Endothelial cell of umbilical vein (primary cell): ENCODE measurements around the gene COL1A1. TPM values are rescaled to one million over a fixed set of nuclear protein-coding genes. Genes with fewer than 3 reads are reported as not detected.

Experiments
- BruUV-seq: library from RNA; stranded (reverse); fragments of 400-500 nt; replicated peaks from 2 replicates; lab custom pipeline; 2021; lab: Mats Ljungman, UMichigan
- CTCF ChIA-PET: fragments of 300-600, 350-600 bp; sonication (Branson Sonifier 250); formaldehyde crosslinking; loops from one replicate; lab custom pipeline; 2021; ENCODE audit warnings: antibody characterized with exemption, inconsistent platforms; lab: Charles Lee
- POLR2A ChIA-PET: fragments of 300-600, 350-600 bp; sonication (Branson Sonifier 250); formaldehyde crosslinking; loops from one replicate; lab custom pipeline; 2021; ENCODE audit warnings: antibody characterized with exemption, inconsistent platforms; lab: Charles Lee
- DNase-seq: peaks from one replicate; pipeline ENCODE4 v3.0.0-alpha.2; 2011; ENCODE audit warnings: low read depth, low spot score
- FAIRE-seq: peaks from 2 replicates; lab custom pipeline; 2011; peaks lifted over from hg19 to GRCh38; lab: Jason Lieb, UNC
- H2AFZ ChIP-seq: 2 replicates; pipeline ENCODE4 v1.6.0; 2012; ENCODE audit warnings: low read depth, low read length, control low read depth, inconsistent platforms
- H3K27ac ChIP-seq: 2 replicates; pipeline ENCODE4 v1.5.1; 2011; ENCODE audit warnings: low read depth, mild to moderate bottlenecking, control low read depth, low read length, moderate library complexity; ENCODE audit not compliant: insufficient read depth
- H3K27me3 ChIP-seq, 2 experiments: 2 replicates each; pipeline versions ENCODE4 v1.6.0 to v1.6.1; 2011; ENCODE audit warnings: low read length in 2 of 2, mixed read lengths in 1 of 2; ENCODE audit not compliant: control insufficient read depth in 2 of 2, insufficient read depth in 2 of 2
- H3K36me3 ChIP-seq, 2 experiments: 2 replicates in 1 of 2; 3 replicates in 1 of 2; pipeline ENCODE4 v1.5.1; 2011; ENCODE audit warnings: low read length in 2 of 2, mild to moderate bottlenecking in 1 of 2, moderate library complexity in 1 of 2; ENCODE audit not compliant: control insufficient read depth in 2 of 2, insufficient read depth in 2 of 2; ENCODE audit errors: extremely low read depth in 1 of 2
- H3K4me1 ChIP-seq: 3 replicates; pipeline ENCODE4 v1.5.1; 2011; ENCODE audit warnings: mild to moderate bottlenecking, low read length; ENCODE audit not compliant: control insufficient read depth, insufficient read depth; ENCODE audit errors: extremely low read depth
- H3K4me2 ChIP-seq: 2 replicates; pipeline ENCODE4 v1.6.1; 2011; ENCODE audit warnings: low read length, control low read depth, mixed read lengths; ENCODE audit not compliant: insufficient read depth
- H3K4me3 ChIP-seq, 3 experiments: fragments of 200-600 bp in 1 of 3; sonication (generic), shearing (Covaris generic) in 1 of 3; replicated peaks in 1 of 3; 2 replicates each; pipeline ENCODE4 v1.5.1; 2011 to 2016; ENCODE audit warnings: control low read depth in 3 of 3, low read length in 3 of 3, mild to moderate bottlenecking in 2 of 3, inconsistent platforms in 1 of 3, low read depth in 1 of 3, moderate library complexity in 1 of 3; ENCODE audit not compliant: insufficient read depth in 1 of 3
- H3K79me2 ChIP-seq: 2 replicates; pipeline ENCODE4 v1.6.0; 2012; ENCODE audit warnings: low read length, inconsistent platforms; ENCODE audit not compliant: control insufficient read depth, insufficient read depth
- H3K9ac ChIP-seq: replicated peaks from 2 replicates; pipeline ENCODE3; 2011; ENCODE audit warnings: low read length, control low read depth; ENCODE audit not compliant: insufficient read depth; ENCODE audit errors: extremely low read depth
- H3K9me1 ChIP-seq: replicated peaks from 3 replicates; pipeline ENCODE4 v1.6.0; 2011; ENCODE audit warnings: mild to moderate bottlenecking, low read length; ENCODE audit not compliant: control insufficient read depth, insufficient read depth; ENCODE audit errors: extremely low read depth
- H3K9me3 ChIP-seq: replicated peaks from 2 replicates; pipeline ENCODE4 v1.5.1; 2012; ENCODE audit warnings: low read length, inconsistent platforms; ENCODE audit not compliant: control insufficient read depth, insufficient read depth
- H4K20me1 ChIP-seq: replicated peaks from 2 replicates; pipeline ENCODE3; 2011; ENCODE audit warnings: mild to moderate bottlenecking, low read length; ENCODE audit not compliant: control insufficient read depth, insufficient read depth; ENCODE audit errors: extremely low read depth
- CTCF ChIP-seq, 2 donors: IDR thresholded peaks; 1 replicate in 1 of 2; 2 replicates in 1 of 2; pipeline ENCODE4 v1.5.1; 2011; ENCODE audit warnings: low read length in 2 of 2, mild to moderate bottlenecking in 2 of 2, moderate library complexity in 2 of 2, control low read depth in 1 of 2, inconsistent platforms in 1 of 2, low read depth in 1 of 2; ENCODE audit not compliant: insufficient read depth in 1 of 2; ENCODE audit errors: extremely low read depth in 1 of 2
- EZH2 ChIP-seq: IDR thresholded peaks from 2 replicates; pipeline ENCODE4 v1.6.1; 2012; ENCODE audit warnings: borderline replicate concordance, low read depth, mild to moderate bottlenecking, moderate library complexity, low read length, inconsistent platforms; ENCODE audit not compliant: severe bottlenecking
- FOS ChIP-seq: IDR thresholded peaks from 2 replicates; pipeline ENCODE4 v1.6.1; 2011; ENCODE audit warnings: mild to moderate bottlenecking, low read length, moderate library complexity, borderline replicate concordance; ENCODE audit not compliant: insufficient read depth
- GATA2 ChIP-seq: IDR thresholded peaks from 2 replicates; pipeline ENCODE4 v1.7.0; 2011; ENCODE audit warnings: low read depth, mild to moderate bottlenecking, moderate library complexity, mixed read lengths, low read length; ENCODE audit not compliant: insufficient read length, insufficient read depth
- JUN ChIP-seq: IDR thresholded peaks from 2 replicates; pipeline ENCODE4 v1.6.1; 2011; ENCODE audit warnings: borderline replicate concordance, low read depth; ENCODE audit not compliant: insufficient read length, insufficient read depth
- MAX ChIP-seq: IDR thresholded peaks from 2 replicates; pipeline ENCODE4 v1.6.1; 2011; ENCODE audit not compliant: insufficient read depth, insufficient read length
- MYC ChIP-seq: IDR thresholded peaks from one replicate; pipeline ENCODE4 v1.6.1; 2011; ENCODE audit warnings: mild to moderate bottlenecking, low read depth, low read length
- POLR2A ChIP-seq: IDR thresholded peaks from 2 replicates; pipeline ENCODE4 v1.6.1; 2012; ENCODE audit warnings: low read depth, mild to moderate bottlenecking, control low read depth, low read length
- POLR2AphosphoS5 ChIP-seq: IDR thresholded peaks from 2 replicates; pipeline ENCODE4 v1.6.1; 2012; ENCODE audit warnings: low read depth, mild to moderate bottlenecking, control low read depth, low read length, moderate library complexity; ENCODE audit not compliant: insufficient read depth
- dilution Hi-C: fragments of 300-500 bp; cut with MboI; formaldehyde crosslinking; loops from one replicate; pipeline ENCODE4 v1.15.0; 2019; ENCODE audit warnings: low sequenced_read_pairs; ENCODE audit not compliant: extremely low pct_ligation_motif_present
- intact Hi-C: fragments of 100-400 bp; cut with micrococcal nuclease; formaldehyde crosslinking; loops from one replicate; pipeline ENCODE4 v1.10.0; 2022
- polyA plus RNA-seq, 4 experiments: library from polyadenylated mRNA; depleted of rRNA in 3 of 4; stranded (reverse) in 3 of 4; unstranded in 1 of 4; fragments of >200 nt; gene quantifications; 2 replicates each; pipeline versions ENCODE4 v1.2.1 to v1.2.3, GENCODE V29; 2011 to 2012; ENCODE audit warnings: missing spikeins in 1 of 4
- total RNA-seq: library from RNA; stranded (reverse); gene quantifications from 2 replicates; pipeline ENCODE4 v1.2.3, GENCODE V29; 2021

Gene COL1A1
- total and polyA plus RNA-seq, 2 donors (not counting 3 experiments of a cell fraction or from before 2014, with no cell fraction given) = 0.07 TPM

- CTCF ChIA-PET = interaction anchor here (0.6 to 3.1 kb wide), 6 partner anchors 9 to 73 kb away, joined by 3 to 15 read pairs (median 7); no protein-coding TSS in a partner anchor
- intact Hi-C loops (no loop called here), dilution Hi-C loops (no loop called here)
These were observed 14.1 kb downstream of the COL1A1 start for GRCh38 chr17:50187394-50187725.

More at GRCh38 chr17:50187394-50187725, 14.1 kb downstream of the COL1A1 start:
- Histone ChIP-seq H3K9me1 (no peaks in the 10 kb centered on the region), H3K27me3 (no peaks in the 10 kb centered on the region), H3K9ac (no peak overlapping the region), H3K79me2 (no peaks in the 10 kb centered on the region), H3K36me3 (no peaks in the 10 kb centered on the region), H3K4me1 (no peaks in the 10 kb centered on the region), H2AFZ (no peak overlapping the region), H3K4me3 (no peak overlapping the region), H3K27ac (no peak overlapping the region), H3K4me2 (no peak overlapping the region), H4K20me1 (no peaks in the 10 kb centered on the region), H3K9me3 (no peaks in the 10 kb centered on the region)
- DNase-seq (no peak), FAIRE-seq (no peak)
- TF ChIP-seq JUN = no peak
- no peak for TF ChIP-seq POLR2AphosphoS5
- no peak for TF ChIP-seq FOS
- TF ChIP-seq CTCF (IDR thresholded peaks at IDR 0.05; ENCODE audit: extremely low read depth in 1 of 2, insufficient read depth in 1 of 2, low read depth in 1 of 2, low read length in 2 of 2) = no peak
- TF ChIP-seq EZH2 = no peak
- no peak for TF ChIP-seq MAX
- no peak for TF ChIP-seq GATA2
- no peak for TF ChIP-seq POLR2A
- no peak for TF ChIP-seq MYC
- BruUV-seq = no TSS peak
- POLR2A ChIA-PET = no interaction called here
